ENCODE data around the gene NKAIN4.

DNA sequence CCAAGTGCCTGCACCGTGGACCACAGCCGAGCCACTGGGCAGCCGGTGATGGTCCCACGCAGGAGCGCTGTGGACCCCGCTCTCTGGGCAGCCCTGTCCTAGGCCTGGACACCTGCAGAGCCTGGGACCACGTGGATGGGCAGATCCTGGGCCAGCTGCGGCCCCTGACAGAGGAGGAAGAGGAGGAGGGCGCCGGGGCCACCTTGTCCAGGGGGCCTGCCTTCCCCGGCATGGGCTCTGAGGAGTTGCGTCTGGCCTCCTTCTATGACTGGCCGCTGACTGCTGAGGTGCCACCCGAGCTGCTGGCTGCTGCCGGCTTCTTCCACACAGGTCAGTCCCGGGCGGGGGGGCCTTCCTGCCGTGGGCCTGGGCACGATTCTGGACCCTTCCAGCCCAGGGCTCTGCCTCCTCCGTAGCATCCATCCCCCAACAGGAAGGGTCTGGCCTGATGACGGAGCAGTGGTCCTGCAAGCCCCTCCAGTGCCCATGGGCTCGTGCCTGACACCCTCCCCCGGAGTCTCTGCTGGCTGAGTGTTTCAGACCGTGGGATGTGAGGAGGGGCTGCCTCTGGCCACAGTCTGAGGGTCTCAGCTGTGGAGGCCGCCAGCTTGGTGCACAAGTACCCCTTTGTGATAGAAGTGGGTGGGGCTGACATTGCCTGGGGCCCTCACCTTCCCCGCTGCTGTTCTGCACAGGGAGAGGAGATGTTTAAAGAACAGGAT lies 18.0 kb downstream of the NKAIN4 start:
- TF ChIP-seq, protein P1, sequence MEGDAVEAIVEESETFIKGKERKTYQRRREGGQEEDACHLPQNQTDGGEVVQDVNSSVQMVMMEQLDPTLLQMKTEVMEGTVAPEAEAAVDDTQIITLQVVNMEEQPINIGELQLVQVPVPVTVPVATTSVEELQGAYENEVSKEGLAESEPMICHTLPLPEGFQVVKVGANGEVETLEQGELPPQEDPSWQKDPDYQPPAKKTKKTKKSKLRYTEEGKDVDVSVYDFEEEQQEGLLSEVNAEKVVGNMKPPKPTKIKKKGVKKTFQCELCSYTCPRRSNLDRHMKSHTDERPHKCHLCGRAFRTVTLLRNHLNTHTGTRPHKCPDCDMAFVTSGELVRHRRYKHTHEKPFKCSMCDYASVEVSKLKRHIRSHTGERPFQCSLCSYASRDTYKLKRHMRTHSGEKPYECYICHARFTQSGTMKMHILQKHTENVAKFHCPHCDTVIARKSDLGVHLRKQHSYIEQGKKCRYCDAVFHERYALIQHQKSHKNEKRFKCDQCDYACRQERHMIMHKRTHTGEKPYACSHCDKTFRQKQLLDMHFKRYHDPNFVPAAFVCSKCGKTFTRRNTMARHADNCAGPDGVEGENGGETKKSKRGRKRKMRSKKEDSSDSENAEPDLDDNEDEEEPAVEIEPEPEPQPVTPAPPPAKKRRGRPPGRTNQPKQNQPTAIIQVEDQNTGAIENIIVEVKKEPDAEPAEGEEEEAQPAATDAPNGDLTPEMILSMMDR (IDR thresholded peaks at IDR 0.05), result no peak
- TF ChIP-seq EZH2 (IDR thresholded peaks at IDR 0.05; ENCODE audit: borderline replicate concordance, insufficient read depth, low read depth, low read length, poor library complexity, severe bottlenecking), result no peak
